ENCODE data around the gene ADNP. TPM values are rescaled to one million over a fixed set of nuclear protein-coding genes. Genes with fewer than 3 reads are reported as not detected.

Gene ADNP
- total and polyA plus RNA-seq, 2 donors from 2014 or later = 32.0 to 66.7 TPM

DNA sequence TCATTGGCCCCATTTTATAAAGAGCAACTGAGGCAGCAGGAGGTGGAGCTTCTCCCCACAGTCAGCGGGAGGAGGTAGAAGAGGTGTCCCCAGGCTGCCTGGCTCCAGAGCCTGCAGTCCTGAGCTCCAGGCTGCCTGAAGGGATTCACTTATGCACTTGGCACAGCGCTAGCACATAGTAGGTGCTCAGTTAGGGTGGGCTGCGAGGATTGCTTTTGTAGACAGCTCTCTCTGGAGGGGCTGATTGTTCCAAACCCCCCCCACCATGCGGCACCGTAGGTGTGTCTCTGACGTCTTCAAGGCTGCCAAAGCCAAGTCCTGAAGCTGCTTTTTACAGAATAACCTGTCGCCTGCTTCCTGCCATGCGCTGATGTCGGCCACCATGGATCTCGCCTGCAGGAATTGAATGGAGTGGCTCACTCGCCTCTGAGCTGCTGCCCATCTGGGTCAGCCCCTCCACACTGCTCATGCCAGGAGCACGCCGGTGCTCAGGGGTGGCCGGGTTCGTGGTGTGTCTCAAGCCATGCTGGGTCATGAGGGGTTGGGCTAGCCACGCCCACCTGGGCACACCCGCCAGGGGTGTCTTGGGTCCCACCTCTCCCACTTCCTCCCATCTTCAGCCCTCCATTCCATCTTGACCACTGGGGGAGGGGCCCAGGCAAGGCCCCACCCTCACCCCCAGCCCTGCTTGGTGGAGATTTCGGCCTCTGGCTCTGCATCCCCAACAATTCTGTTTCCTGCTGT lies 76.6 kb downstream of the ADNP start:
- FAIRE-seq = no peak
- Histone ChIP-seq H3K9ac (ENCODE audit: low read length in 3 of 3) (no peak overlapping the region), H3K27ac (ENCODE audit: low read depth in 2 of 2, low read length in 2 of 2) (no peak overlapping the region), H3K27me3 (ENCODE audit: control insufficient read depth, insufficient read depth, low read length) (no peaks in the 10 kb centered on the region), H3K4me3 (ENCODE audit: low read length in 3 of 3) (no peak overlapping the region), H3K9me3 (ENCODE audit: control insufficient read depth in 2 of 3, insufficient read depth in 1 of 3, low read length in 3 of 3) (no peaks in the 10 kb centered on the region), H3K36me3 (ENCODE audit: control insufficient read depth in 2 of 3, insufficient read depth in 3 of 3, low read length in 3 of 3) (no peaks in the 10 kb centered on the region), H3K4me1 (ENCODE audit: control insufficient read depth in 2 of 3, insufficient read depth in 2 of 3, low read depth in 1 of 3, low read length in 3 of 3) (peaks cover 0 to 5% (median 0%) of the 10 kb centered on the region in 3 donors)
- TF ChIP-seq, protein P1, sequence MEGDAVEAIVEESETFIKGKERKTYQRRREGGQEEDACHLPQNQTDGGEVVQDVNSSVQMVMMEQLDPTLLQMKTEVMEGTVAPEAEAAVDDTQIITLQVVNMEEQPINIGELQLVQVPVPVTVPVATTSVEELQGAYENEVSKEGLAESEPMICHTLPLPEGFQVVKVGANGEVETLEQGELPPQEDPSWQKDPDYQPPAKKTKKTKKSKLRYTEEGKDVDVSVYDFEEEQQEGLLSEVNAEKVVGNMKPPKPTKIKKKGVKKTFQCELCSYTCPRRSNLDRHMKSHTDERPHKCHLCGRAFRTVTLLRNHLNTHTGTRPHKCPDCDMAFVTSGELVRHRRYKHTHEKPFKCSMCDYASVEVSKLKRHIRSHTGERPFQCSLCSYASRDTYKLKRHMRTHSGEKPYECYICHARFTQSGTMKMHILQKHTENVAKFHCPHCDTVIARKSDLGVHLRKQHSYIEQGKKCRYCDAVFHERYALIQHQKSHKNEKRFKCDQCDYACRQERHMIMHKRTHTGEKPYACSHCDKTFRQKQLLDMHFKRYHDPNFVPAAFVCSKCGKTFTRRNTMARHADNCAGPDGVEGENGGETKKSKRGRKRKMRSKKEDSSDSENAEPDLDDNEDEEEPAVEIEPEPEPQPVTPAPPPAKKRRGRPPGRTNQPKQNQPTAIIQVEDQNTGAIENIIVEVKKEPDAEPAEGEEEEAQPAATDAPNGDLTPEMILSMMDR (IDR thresholded peaks at IDR 0.05; ENCODE audit: borderline replicate concordance, extremely low read depth, insufficient read depth) = no peak
- no peak for DNase-seq
- intact Hi-C loops (cut with DNase I) = no loop called here

DNA sequence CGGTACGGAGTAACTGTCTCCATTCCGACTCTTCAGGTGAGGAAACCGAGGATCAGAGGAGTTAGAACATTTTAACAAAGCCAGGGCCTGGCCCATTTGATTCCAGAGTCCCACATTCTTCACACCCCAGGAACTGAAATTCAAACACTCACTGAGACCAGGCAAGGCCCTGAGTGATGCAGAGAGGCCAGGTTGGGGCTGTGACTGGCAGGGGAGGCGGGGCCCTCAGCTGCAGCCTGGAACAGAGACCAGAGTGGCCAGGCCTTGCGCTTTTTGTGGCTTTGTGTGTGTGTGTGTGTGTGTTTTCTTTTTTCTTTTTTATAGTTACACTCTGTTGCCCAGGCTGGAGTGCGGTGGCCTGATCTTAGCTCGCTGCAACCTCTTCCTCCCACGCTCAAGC lies 79.2 kb downstream of the ADNP start:
- peaks cover 0 to 17% (median 8%) of the 10 kb centered on the region in 3 donors for H3K4me1 ChIP-seq (ENCODE audit: control insufficient read depth in 2 of 3, insufficient read depth in 2 of 3, low read depth in 1 of 3, low read length in 3 of 3)
- H3K27me3 ChIP-seq (ENCODE audit: control insufficient read depth, insufficient read depth, low read length) = no peaks in the 10 kb centered on the region
- H3K9ac ChIP-seq (ENCODE audit: low read length in 3 of 3) = no peak overlapping the region
- FAIRE-seq (no peak), DNase-seq (no peak)
- TF ChIP-seq, protein P1 (IDR thresholded peaks at IDR 0.05; ENCODE audit: borderline replicate concordance, extremely low read depth, insufficient read depth) = no peak
- no peaks in the 10 kb centered on the region for H3K9me3 ChIP-seq (ENCODE audit: control insufficient read depth in 2 of 3, insufficient read depth in 1 of 3, low read length in 3 of 3)
- H3K36me3 ChIP-seq (ENCODE audit: control insufficient read depth in 2 of 3, insufficient read depth in 3 of 3, low read length in 3 of 3) = no peaks in the 10 kb centered on the region
- no peak overlapping the region for H3K4me3 ChIP-seq (ENCODE audit: low read length in 3 of 3)
- no peak overlapping the region for H3K27ac ChIP-seq (ENCODE audit: low read depth in 2 of 2, low read length in 2 of 2)
- intact Hi-C loops (cut with DNase I) = no loop called here

DNA sequence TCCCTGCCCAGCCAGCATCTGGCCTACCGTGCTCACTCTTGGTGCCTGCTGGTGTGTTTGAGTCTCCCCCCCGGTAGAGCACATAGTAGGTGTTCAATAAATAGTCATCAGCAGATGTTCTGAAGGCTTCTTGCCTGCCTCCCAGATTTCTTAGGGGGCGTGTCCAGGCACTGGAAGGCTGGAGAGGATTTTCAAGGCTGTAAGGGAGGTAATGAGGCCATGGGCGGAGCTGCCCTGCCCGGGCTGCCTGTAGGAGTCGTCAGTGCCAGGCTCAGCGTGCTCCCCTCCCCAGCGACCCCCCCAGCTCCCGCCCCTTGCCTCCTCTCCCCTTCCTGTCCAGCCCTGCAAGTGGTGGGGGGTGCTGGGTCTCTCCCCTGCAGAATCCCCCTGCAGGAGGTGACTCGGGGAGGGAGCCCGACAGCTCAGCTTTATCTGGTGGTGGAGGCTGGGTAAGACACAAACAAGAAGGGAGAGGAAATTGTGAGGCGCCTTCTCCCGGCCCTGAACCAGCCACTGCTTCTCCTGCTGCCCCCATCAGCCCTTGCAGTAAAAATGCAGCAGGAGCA lies 80.4 kb downstream of the ADNP start:
- DNase-seq (no peak), FAIRE-seq (no peak)
- Histone ChIP-seq H3K27me3 (ENCODE audit: control insufficient read depth, insufficient read depth, low read length) (no peaks in the 10 kb centered on the region), H3K9me3 (ENCODE audit: control insufficient read depth in 2 of 3, insufficient read depth in 1 of 3, low read length in 3 of 3) (no peaks in the 10 kb centered on the region), H3K4me3 (ENCODE audit: low read length in 3 of 3) (no peak overlapping the region), H3K9ac (ENCODE audit: low read length in 3 of 3) (no peak overlapping the region), H3K27ac (ENCODE audit: low read depth in 2 of 2, low read length in 2 of 2) (no peak overlapping the region), H3K36me3 (ENCODE audit: control insufficient read depth in 2 of 3, insufficient read depth in 3 of 3, low read length in 3 of 3) (no peaks in the 10 kb centered on the region), H3K4me1 (ENCODE audit: control insufficient read depth in 2 of 3, insufficient read depth in 2 of 3, low read depth in 1 of 3, low read length in 3 of 3) (peaks cover 0 to 13% (median 8%) of the 10 kb centered on the region in 3 donors)
- TF ChIP-seq, protein P1 (IDR thresholded peaks at IDR 0.05; ENCODE audit: borderline replicate concordance, extremely low read depth, insufficient read depth) = no peak
- intact Hi-C loops (cut with DNase I) = no loop called here
